ENCODE measurements around the gene PHB1. TPM values are rescaled to one million over a fixed set of nuclear protein-coding genes. Genes with fewer than 3 reads are reported as not detected.
"Not testable (repeated sequence)": the region's sequence is repeated elsewhere in the genome, so short reads cannot be mapped to it uniquely, and the experiment has no call there.

Gene PHB1
- total RNA-seq, 2 donors from 2014 or later: 227 to 263 TPM

- H3K27ac Mint-ChIP-seq: no peak overlapping the region
- 100% methylated on average over 1 of the region's 1 CpG; no CpG with 5 or more reads in 1 of the 2 experiments for WGBS, 2 experiments (ENCODE audit: insufficient coverage in 1 of 2, insufficient read length in 1 of 2)
- H3K4me3 ChIP-seq (ENCODE audit: low read length): no peak overlapping the region
- H3K36me3 ChIP-seq (ENCODE audit: control insufficient read depth, insufficient read depth, low read length): no peaks in the 10 kb centered on the region
- H3K27ac ChIP-seq (ENCODE audit: low read depth, low read length): no peak overlapping the region
- peaks cover 16% of the 10 kb centered on the region for H3K27me3 Mint-ChIP-seq (ENCODE audit: insufficient read depth)
- no peaks in the 10 kb centered on the region for H3K4me1 ChIP-seq (ENCODE audit: control insufficient read depth, insufficient read depth, low read length)
- no peak overlapping the region for H3K4me3 Mint-ChIP-seq
- no peaks in the 10 kb centered on the region for H3K27me3 ChIP-seq (ENCODE audit: control insufficient read depth, insufficient read depth, low read length, poor library complexity, severe bottlenecking)
- DNase-seq: no peak
- peaks cover 9% of the 10 kb centered on the region for H3K9me3 ChIP-seq (ENCODE audit: control insufficient read depth, low read length)
- H3K9me3 Mint-ChIP-seq: peaks cover 41% of the 10 kb centered on the region
- H3K4me1 Mint-ChIP-seq: no peaks in the 10 kb centered on the region
- H3K9ac ChIP-seq (ENCODE audit: extremely low read depth, low read length, poor library complexity, severe bottlenecking): no peak overlapping the region
- TF ChIP-seq, protein P1, sequence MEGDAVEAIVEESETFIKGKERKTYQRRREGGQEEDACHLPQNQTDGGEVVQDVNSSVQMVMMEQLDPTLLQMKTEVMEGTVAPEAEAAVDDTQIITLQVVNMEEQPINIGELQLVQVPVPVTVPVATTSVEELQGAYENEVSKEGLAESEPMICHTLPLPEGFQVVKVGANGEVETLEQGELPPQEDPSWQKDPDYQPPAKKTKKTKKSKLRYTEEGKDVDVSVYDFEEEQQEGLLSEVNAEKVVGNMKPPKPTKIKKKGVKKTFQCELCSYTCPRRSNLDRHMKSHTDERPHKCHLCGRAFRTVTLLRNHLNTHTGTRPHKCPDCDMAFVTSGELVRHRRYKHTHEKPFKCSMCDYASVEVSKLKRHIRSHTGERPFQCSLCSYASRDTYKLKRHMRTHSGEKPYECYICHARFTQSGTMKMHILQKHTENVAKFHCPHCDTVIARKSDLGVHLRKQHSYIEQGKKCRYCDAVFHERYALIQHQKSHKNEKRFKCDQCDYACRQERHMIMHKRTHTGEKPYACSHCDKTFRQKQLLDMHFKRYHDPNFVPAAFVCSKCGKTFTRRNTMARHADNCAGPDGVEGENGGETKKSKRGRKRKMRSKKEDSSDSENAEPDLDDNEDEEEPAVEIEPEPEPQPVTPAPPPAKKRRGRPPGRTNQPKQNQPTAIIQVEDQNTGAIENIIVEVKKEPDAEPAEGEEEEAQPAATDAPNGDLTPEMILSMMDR (conservative IDR thresholded peaks at IDR 0.05): no peak
- no peaks in the 10 kb centered on the region for H3K36me3 Mint-ChIP-seq (ENCODE audit: low read depth)
Measured at GRCh38 chr17:49422714-49423113, 8.0 kb upstream of the PHB1 start.

DNA sequence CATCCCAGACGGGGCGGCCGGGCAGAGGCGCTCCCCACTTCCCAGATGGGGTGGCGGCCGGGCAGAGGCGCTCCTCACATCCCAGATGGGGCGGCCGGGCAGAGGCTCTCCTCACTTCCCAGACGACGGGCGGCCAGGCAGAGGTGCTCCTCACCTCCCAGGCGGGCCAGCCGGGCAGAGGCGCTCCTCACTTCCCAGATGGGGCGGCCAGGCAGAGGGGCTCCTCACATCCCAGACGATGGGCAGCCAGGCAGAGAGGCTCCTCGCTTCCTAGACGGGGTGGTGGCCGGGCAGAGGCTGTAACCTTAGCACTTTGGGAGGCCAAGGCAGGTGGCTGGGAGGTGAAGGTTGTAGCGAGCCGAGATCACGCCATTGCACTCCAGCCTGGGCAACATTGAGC, 5.1 kb upstream of the PHB1 start:
- H3K9me3 ChIP-seq (ENCODE audit: control insufficient read depth, low read length); H3K36me3 ChIP-seq (ENCODE audit: control insufficient read depth, insufficient read depth, low read length); H3K4me3 Mint-ChIP-seq; H3K27me3 Mint-ChIP-seq (ENCODE audit: insufficient read depth); H3K27ac ChIP-seq (ENCODE audit: low read depth, low read length); H3K27me3 ChIP-seq (ENCODE audit: control insufficient read depth, insufficient read depth, low read length, poor library complexity, severe bottlenecking); H3K36me3 Mint-ChIP-seq (ENCODE audit: low read depth); H3K4me1 ChIP-seq (ENCODE audit: control insufficient read depth, insufficient read depth, low read length); H3K27ac Mint-ChIP-seq; H3K4me3 ChIP-seq (ENCODE audit: low read length); H3K4me1 Mint-ChIP-seq; H3K9ac ChIP-seq (ENCODE audit: extremely low read depth, low read length, poor library complexity, severe bottlenecking): not testable (repeated sequence)
- H3K9me3 Mint-ChIP-seq: peaks cover 38% of the 10 kb centered on the region
- DNase-seq: peak; percentile 15
- 91 to 92% methylated on average over 10 to 23 of the region's 23 CpGs for WGBS, 2 experiments (ENCODE audit: insufficient coverage in 1 of 2, insufficient read length in 1 of 2)

DNA sequence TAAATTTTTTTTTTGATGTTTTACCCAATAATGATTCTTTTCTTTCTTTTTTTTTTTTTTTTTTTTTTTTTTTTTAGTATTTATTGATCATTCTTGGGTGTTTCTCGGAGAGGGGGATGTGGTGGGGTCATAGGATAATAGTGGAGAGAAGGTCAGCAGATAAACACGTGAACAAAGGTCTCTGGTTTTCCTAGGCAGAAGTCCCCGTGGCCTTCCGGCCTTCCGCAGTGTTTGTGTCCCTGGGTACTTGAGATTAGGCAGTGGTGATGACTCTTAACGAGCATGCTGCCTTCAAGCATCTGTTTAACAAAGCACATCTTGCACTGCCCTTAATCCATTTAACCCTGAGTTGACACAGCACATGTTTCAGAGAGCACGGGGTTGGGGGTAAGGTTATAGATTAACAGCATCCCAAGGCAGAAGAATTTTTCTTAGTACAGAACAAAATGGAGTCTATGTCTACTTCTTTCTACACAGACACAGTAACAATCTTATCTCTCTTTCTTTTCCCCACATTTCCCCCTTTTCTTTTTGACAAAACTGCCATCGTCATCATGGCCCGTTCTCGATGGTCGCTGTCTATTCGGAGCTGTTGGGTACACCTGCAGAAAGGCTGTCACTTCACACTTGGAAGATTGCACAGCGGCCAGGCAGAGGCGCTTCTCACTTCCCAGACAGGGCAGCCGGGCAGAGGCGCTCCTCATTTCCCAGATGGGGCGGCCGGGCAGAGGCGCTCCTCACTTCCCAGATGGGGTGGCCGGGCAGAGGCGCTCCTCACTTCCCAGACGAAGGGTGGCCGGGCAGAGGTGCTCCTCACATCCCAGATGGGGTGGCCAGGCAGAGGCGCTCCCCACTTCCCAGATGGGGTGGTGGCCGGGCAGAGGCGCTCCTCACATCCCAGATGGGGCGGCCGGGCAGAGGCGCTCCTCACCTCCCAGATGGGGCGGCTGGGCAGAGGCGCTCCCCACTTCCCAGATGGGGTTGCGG, 4.4 kb upstream of the PHB1 start:
- whole genome bisulfite sequencing, 2 experiments (ENCODE audit: insufficient coverage in 1 of 2, insufficient read length in 1 of 2): 93 to 97% methylated on average over 6 to 30 of the region's 32 CpGs
- H3K4me3 ChIP-seq (ENCODE audit: low read length); H3K36me3 ChIP-seq (ENCODE audit: control insufficient read depth, insufficient read depth, low read length); H3K27ac Mint-ChIP-seq; H3K4me3 Mint-ChIP-seq; H3K4me1 Mint-ChIP-seq; H3K27me3 ChIP-seq (ENCODE audit: control insufficient read depth, insufficient read depth, low read length, poor library complexity, severe bottlenecking); H3K9me3 ChIP-seq (ENCODE audit: control insufficient read depth, low read length); H3K27me3 Mint-ChIP-seq (ENCODE audit: insufficient read depth); H3K36me3 Mint-ChIP-seq (ENCODE audit: low read depth); H3K4me1 ChIP-seq (ENCODE audit: control insufficient read depth, insufficient read depth, low read length); H3K9ac ChIP-seq (ENCODE audit: extremely low read depth, low read length, poor library complexity, severe bottlenecking); H3K27ac ChIP-seq (ENCODE audit: low read depth, low read length): not testable (repeated sequence)
- DNase-seq: peak; percentile 24
- peaks cover 38% of the 10 kb centered on the region for H3K9me3 Mint-ChIP-seq

DNA sequence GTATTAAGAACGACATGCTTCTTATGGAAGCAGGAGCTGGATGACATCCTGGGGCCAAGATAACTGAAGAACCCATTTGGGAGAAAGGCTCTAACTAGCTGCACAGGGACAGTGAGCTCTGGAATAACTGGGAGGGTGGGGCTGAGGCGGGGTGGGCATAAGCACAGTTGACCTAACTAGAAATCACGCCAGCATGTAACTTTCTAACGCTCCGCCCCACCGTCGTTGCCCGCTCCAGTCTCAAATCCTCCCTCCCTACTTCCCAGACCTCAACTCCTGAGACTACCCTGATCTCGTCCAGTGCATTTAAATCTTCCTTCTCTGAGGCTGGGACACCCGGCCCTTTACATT, 436 bp downstream of the PHB1 start:
- H3K36me3 Mint-ChIP-seq (ENCODE audit: low read depth): peaks cover 27% of the 10 kb centered on the region
- no peak overlapping the region for H3K27ac ChIP-seq (ENCODE audit: low read depth, low read length)

More for the DNA sequence above, 436 bp downstream of the PHB1 start:
- TF ChIP-seq, protein P1 (conservative IDR thresholded peaks at IDR 0.05): no peak
- peak overlapping the region; percentile 64 for H3K9ac ChIP-seq (ENCODE audit: extremely low read depth, low read length, poor library complexity, severe bottlenecking)
- H3K4me3 ChIP-seq (ENCODE audit: low read length): peak overlapping the region; percentile 94
- DNase-seq: no peak
- 0 to 2% methylated on average over 7 to 10 of the region's 10 CpGs for WGBS, 2 experiments (ENCODE audit: insufficient coverage in 1 of 2, insufficient read length in 1 of 2)
- no peaks in the 10 kb centered on the region for H3K27me3 ChIP-seq (ENCODE audit: control insufficient read depth, insufficient read depth, low read length, poor library complexity, severe bottlenecking)
- Mint-ChIP-seq H3K9me3 (peaks cover 9% of the 10 kb centered on the region), H3K27me3 (ENCODE audit: insufficient read depth) (no peaks in the 10 kb centered on the region), H3K4me1 (peaks cover 4% of the 10 kb centered on the region), H3K4me3 (peak overlapping the region; percentile 98), H3K27ac (peak overlapping the region; percentile 98)
- H3K4me1 ChIP-seq (ENCODE audit: control insufficient read depth, insufficient read depth, low read length): peaks cover 2% of the 10 kb centered on the region
- H3K36me3 ChIP-seq (ENCODE audit: control insufficient read depth, insufficient read depth, low read length): peaks cover 30% of the 10 kb centered on the region
- no peaks in the 10 kb centered on the region for H3K9me3 ChIP-seq (ENCODE audit: control insufficient read depth, low read length)

All from endodermal cell (in vitro differentiated cells).